Astrocyte (in vitro differentiated cells and primary cell): ENCODE measurements around the gene PALS1.

Experiments
- EZH2 ChIP-seq: IDR thresholded peaks from 2 replicates; pipeline ENCODE4 v1.6.1; 2012; ENCODE audit warnings: mild to moderate bottlenecking, low read length, inconsistent platforms; ENCODE audit not compliant: insufficient read depth
- TF ChIP-seq, protein P1 (sequence below): IDR thresholded peaks from 2 replicates; pipeline ENCODE4 v1.5.1; 2011; ENCODE audit warnings: low read depth, mild to moderate bottlenecking, inconsistent platforms, low read length, moderate library complexity; ENCODE audit not compliant: insufficient read depth

- TF ChIP-seq, protein P1, sequence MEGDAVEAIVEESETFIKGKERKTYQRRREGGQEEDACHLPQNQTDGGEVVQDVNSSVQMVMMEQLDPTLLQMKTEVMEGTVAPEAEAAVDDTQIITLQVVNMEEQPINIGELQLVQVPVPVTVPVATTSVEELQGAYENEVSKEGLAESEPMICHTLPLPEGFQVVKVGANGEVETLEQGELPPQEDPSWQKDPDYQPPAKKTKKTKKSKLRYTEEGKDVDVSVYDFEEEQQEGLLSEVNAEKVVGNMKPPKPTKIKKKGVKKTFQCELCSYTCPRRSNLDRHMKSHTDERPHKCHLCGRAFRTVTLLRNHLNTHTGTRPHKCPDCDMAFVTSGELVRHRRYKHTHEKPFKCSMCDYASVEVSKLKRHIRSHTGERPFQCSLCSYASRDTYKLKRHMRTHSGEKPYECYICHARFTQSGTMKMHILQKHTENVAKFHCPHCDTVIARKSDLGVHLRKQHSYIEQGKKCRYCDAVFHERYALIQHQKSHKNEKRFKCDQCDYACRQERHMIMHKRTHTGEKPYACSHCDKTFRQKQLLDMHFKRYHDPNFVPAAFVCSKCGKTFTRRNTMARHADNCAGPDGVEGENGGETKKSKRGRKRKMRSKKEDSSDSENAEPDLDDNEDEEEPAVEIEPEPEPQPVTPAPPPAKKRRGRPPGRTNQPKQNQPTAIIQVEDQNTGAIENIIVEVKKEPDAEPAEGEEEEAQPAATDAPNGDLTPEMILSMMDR: no peak
- no peak for TF ChIP-seq EZH2
These were observed 23.1 kb upstream of the PALS1 start for GRCh38 chr14:67218126-67218525.
